NCI-H460 (cell line): ENCODE data around the gene STAB2. TPM values are rescaled to one million over a fixed set of nuclear protein-coding genes. Genes with fewer than 3 reads are reported as not detected.

Experiments used
- DNase-seq: peaks from one replicate; pipeline ENCODE4 v3.0.0-alpha.2; 2016; ENCODE audit warnings: low read depth; ENCODE audit errors: extremely low read depth
- total RNA-seq: library from RNA; depleted of rRNA; stranded (reverse); fragments of >200 nt; shearing (Covaris generic); gene quantifications from 2 replicates; pipeline ENCODE4 v1.2.3, GENCODE V29; 2014

STAB2 gene
- total RNA-seq, 1 experiment from 2014 or later = not detected

- DNase-seq = no peak
Measured at GRCh38 chr12:103687253-103687652, 100.2 kb downstream of the STAB2 start.

GRCh38 chr12:103688376-103689063, 101.4 kb downstream of the STAB2 start:
- DNase-seq = no peak

- DNase-seq = no peak
Measured at GRCh38 chr12:103690426-103690825, 103.4 kb downstream of the STAB2 start.

GRCh38 chr12:103691063-103691462, 104.0 kb downstream of the STAB2 start:
- DNase-seq = no peak

GRCh38 chr12:103696101-103696500, 109.0 kb downstream of the STAB2 start:
- DNase-seq = no peak

GRCh38 chr12:103697971-103698751, 111.1 kb downstream of the STAB2 start:
- DNase-seq = no peak

GRCh38 chr12:103698752-103699560, 111.9 kb downstream of the STAB2 start:
- no peak for DNase-seq

GRCh38 chr12:103705098-103705497, 118.0 kb downstream of the STAB2 start:
- DNase-seq = no peak

- no peak for DNase-seq
Measured at GRCh38 chr12:103705927-103706326, 118.9 kb downstream of the STAB2 start.

GRCh38 chr12:103707446-103707845, 120.4 kb downstream of the STAB2 start:
- no peak for DNase-seq

- no peak for DNase-seq
Measured at GRCh38 chr12:103710544-103710943, 123.5 kb downstream of the STAB2 start.

- no peak for DNase-seq
Measured at GRCh38 chr12:103712216-103712615, 125.1 kb downstream of the STAB2 start.

GRCh38 chr12:103715494-103715893, 128.4 kb downstream of the STAB2 start:
- DNase-seq = no peak

- no peak for DNase-seq
Measured at GRCh38 chr12:103716517-103717196, 129.6 kb downstream of the STAB2 start.

- no peak for DNase-seq
Measured at GRCh38 chr12:103725398-103725797, 138.3 kb downstream of the STAB2 start.

GRCh38 chr12:103727638-103728037, 140.6 kb downstream of the STAB2 start:
- no peak for DNase-seq

GRCh38 chr12:103728323-103728722, 141.2 kb downstream of the STAB2 start:
- DNase-seq = no peak

- no peak for DNase-seq
Measured at GRCh38 chr12:103729499-103729898, 142.4 kb downstream of the STAB2 start.

- DNase-seq = no peak
Measured at GRCh38 chr12:103731539-103731938, 144.5 kb downstream of the STAB2 start.

- DNase-seq = no peak
Measured at GRCh38 chr12:103734863-103735262, 147.8 kb downstream of the STAB2 start.

GRCh38 chr12:103735291-103735690, 148.2 kb downstream of the STAB2 start:
- no peak for DNase-seq
